ENCODE measurements around the gene ZNF346. TPM values are rescaled to one million over a fixed set of nuclear protein-coding genes. Genes with fewer than 3 reads are reported as not detected.

The ZNF346 gene
- total RNA-seq, 1 experiment from 2014 or later: 18.4 TPM

DNA sequence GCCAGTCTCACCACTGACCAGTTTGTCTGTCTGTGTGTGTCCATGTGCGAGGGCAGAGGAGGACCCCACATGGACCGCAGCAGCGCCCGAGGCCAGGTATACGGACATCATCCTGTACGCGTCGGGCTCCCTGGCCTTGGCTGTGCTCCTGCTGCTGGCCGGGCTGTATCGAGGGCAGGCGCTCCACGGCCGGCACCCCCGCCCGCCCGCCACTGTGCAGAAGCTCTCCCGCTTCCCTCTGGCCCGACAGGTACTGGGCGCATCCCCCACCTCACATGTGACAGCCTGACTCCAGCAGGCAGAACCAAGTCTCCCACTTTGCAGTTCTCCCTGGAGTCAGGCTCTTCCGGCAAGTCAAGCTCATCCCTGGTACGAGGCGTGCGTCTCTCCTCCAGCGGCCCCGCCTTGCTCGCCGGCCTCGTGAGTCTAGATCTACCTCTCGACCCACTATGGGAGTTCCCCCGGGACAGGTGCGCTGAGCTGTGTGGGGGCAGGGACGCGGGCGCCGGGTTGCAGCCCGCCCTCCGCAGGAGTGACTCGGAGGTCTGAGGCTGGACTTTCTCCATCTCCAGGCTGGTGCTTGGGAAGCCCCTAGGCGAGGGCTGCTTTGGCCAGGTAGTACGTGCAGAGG is 70.7 kb downstream of the ZNF346 start (continued):
- TF ChIP-seq, protein P1, sequence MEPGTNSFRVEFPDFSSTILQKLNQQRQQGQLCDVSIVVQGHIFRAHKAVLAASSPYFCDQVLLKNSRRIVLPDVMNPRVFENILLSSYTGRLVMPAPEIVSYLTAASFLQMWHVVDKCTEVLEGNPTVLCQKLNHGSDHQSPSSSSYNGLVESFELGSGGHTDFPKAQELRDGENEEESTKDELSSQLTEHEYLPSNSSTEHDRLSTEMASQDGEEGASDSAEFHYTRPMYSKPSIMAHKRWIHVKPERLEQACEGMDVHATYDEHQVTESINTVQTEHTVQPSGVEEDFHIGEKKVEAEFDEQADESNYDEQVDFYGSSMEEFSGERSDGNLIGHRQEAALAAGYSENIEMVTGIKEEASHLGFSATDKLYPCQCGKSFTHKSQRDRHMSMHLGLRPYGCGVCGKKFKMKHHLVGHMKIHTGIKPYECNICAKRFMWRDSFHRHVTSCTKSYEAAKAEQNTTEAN (CRISPR knock-in tag; IDR thresholded peaks at IDR 0.05): no peak
- TF ChIP-seq NR1H2 (CRISPR knock-in tag; IDR thresholded peaks at IDR 0.05) (no peak), USF1 (CRISPR knock-in tag; IDR thresholded peaks at IDR 0.05) (no peak), SMAD4 (CRISPR knock-in tag; IDR thresholded peaks at IDR 0.05) (no peak), ZNF512 (CRISPR knock-in tag; IDR thresholded peaks at IDR 0.05; ENCODE audit: borderline replicate concordance) (no peak)

DNA sequence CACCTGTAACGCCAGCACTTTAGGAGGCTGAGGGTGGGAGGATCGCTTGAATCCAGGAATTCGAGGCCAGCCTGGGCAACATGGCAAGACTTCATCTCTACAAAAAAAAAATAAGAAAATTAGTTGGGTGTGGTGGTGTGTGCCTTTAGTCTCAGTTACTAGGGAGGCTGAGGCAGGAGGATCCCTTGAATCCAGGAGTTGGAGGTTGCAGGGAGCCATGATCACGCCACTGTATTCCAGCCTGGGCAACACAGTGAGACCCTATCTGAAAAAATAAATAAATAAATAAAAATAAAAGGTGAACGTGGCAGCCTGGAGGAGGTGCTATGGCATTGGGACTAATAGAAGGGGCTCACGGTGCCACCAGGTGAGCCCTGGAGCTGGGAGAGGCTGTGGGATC is 71.3 kb downstream of the ZNF346 start:
- no peak for DNase-seq (ENCODE audit: low spot score)
- Mint-ChIP-seq H3K4me1 (peaks cover 7% of the 10 kb centered on the region), H3K4me3 (no peak overlapping the region), H3K27me3 (ENCODE audit: low read depth) (no peaks in the 10 kb centered on the region), H3K9me3 (no peaks in the 10 kb centered on the region), H3K36me3 (peaks cover 29% of the 10 kb centered on the region), H3K27ac (no peak overlapping the region)
- ATAC-seq: no peak
- ChIA-PET CTCF (no interaction called here), POLR2A (no interaction called here)
- TF ChIP-seq EMX1 (CRISPR knock-in tag; IDR thresholded peaks at IDR 0.05) (no peak), ATF6 (CRISPR knock-in tag; IDR thresholded peaks at IDR 0.05) (no peak), IRF2 (CRISPR knock-in tag; IDR thresholded peaks at IDR 0.05; ENCODE audit: borderline replicate concordance, low read depth) (no peak), AR (CRISPR knock-in tag; IDR thresholded peaks at IDR 0.05) (no peak), MYBL2 (CRISPR knock-in tag; IDR thresholded peaks at IDR 0.05) (no peak), NFE2L1 (CRISPR knock-in tag; IDR thresholded peaks at IDR 0.05) (no peak), ZNF416 (CRISPR knock-in tag; IDR thresholded peaks at IDR 0.05) (no peak), FOXP1 (CRISPR knock-in tag; IDR thresholded peaks at IDR 0.05; ENCODE audit: borderline replicate concordance) (no peak), GTF2I (CRISPR knock-in tag; conservative IDR thresholded peaks at IDR 0.05) (no peak)
- TF ChIP-seq, protein P2, sequence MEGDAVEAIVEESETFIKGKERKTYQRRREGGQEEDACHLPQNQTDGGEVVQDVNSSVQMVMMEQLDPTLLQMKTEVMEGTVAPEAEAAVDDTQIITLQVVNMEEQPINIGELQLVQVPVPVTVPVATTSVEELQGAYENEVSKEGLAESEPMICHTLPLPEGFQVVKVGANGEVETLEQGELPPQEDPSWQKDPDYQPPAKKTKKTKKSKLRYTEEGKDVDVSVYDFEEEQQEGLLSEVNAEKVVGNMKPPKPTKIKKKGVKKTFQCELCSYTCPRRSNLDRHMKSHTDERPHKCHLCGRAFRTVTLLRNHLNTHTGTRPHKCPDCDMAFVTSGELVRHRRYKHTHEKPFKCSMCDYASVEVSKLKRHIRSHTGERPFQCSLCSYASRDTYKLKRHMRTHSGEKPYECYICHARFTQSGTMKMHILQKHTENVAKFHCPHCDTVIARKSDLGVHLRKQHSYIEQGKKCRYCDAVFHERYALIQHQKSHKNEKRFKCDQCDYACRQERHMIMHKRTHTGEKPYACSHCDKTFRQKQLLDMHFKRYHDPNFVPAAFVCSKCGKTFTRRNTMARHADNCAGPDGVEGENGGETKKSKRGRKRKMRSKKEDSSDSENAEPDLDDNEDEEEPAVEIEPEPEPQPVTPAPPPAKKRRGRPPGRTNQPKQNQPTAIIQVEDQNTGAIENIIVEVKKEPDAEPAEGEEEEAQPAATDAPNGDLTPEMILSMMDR (IDR thresholded peaks at IDR 0.05): no peak
- TF ChIP-seq, protein P3, sequence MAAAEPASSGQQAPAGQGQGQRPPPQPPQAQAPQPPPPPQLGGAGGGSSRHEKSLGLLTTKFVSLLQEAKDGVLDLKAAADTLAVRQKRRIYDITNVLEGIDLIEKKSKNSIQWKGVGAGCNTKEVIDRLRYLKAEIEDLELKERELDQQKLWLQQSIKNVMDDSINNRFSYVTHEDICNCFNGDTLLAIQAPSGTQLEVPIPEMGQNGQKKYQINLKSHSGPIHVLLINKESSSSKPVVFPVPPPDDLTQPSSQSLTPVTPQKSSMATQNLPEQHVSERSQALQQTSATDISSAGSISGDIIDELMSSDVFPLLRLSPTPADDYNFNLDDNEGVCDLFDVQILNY (CRISPR knock-in tag; IDR thresholded peaks at IDR 0.05): no peak
- TF ChIP-seq, protein P4, sequence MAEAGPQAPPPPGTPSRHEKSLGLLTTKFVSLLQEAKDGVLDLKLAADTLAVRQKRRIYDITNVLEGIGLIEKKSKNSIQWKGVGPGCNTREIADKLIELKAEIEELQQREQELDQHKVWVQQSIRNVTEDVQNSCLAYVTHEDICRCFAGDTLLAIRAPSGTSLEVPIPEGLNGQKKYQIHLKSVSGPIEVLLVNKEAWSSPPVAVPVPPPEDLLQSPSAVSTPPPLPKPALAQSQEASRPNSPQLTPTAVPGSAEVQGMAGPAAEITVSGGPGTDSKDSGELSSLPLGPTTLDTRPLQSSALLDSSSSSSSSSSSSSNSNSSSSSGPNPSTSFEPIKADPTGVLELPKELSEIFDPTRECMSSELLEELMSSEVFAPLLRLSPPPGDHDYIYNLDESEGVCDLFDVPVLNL (CRISPR knock-in tag; IDR thresholded peaks at IDR 0.05; ENCODE audit: borderline replicate concordance, low read depth): no peak
- TF ChIP-seq, protein P5, sequence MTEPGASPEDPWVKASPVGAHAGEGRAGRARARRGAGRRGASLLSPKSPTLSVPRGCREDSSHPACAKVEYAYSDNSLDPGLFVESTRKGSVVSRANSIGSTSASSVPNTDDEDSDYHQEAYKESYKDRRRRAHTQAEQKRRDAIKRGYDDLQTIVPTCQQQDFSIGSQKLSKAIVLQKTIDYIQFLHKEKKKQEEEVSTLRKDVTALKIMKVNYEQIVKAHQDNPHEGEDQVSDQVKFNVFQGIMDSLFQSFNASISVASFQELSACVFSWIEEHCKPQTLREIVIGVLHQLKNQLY (CRISPR knock-in tag; IDR thresholded peaks at IDR 0.05): no peak
- TF ChIP-seq, protein P6, sequence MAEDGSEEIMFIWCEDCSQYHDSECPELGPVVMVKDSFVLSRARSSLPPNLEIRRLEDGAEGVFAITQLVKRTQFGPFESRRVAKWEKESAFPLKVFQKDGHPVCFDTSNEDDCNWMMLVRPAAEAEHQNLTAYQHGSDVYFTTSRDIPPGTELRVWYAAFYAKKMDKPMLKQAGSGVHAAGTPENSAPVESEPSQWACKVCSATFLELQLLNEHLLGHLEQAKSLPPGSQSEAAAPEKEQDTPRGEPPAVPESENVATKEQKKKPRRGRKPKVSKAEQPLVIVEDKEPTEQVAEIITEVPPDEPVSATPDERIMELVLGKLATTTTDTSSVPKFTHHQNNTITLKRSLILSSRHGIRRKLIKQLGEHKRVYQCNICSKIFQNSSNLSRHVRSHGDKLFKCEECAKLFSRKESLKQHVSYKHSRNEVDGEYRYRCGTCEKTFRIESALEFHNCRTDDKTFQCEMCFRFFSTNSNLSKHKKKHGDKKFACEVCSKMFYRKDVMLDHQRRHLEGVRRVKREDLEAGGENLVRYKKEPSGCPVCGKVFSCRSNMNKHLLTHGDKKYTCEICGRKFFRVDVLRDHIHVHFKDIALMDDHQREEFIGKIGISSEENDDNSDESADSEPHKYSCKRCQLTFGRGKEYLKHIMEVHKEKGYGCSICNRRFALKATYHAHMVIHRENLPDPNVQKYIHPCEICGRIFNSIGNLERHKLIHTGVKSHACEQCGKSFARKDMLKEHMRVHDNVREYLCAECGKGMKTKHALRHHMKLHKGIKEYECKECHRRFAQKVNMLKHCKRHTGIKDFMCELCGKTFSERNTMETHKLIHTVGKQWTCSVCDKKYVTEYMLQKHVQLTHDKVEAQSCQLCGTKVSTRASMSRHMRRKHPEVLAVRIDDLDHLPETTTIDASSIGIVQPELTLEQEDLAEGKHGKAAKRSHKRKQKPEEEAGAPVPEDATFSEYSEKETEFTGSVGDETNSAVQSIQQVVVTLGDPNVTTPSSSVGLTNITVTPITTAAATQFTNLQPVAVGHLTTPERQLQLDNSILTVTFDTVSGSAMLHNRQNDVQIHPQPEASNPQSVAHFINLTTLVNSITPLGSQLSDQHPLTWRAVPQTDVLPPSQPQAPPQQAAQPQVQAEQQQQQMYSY (CRISPR knock-in tag; IDR thresholded peaks at IDR 0.05): no peak

Data from WTC11 (cell line).